ENCODE measurements around the gene SLC45A2.

- TF ChIP-seq ZNF274 (IDR thresholded peaks at IDR 0.05; ENCODE audit: low read depth, low read length), result no peak
- no peak for TF ChIP-seq YY1 (IDR thresholded peaks at IDR 0.05; ENCODE audit: insufficient read depth, insufficient read length)
- no peak for TF ChIP-seq SUZ12 (IDR thresholded peaks at IDR 0.05; ENCODE audit: extremely low read depth, insufficient read depth, insufficient read length)
Measured at GRCh38 chr5:34021334-34021733, 36.8 kb upstream of the SLC45A2 start.
